Retinal pigment epithelial cell (primary cell): Measurements from ENCODE around the gene BMPR1B.
A peak's percentile ranks its signal among the peaks of the same experiment; 100 is the strongest.

Experiments
- DNase-seq: peaks from one replicate; pipeline ENCODE4 v3.0.0-alpha.2; 2010; ENCODE audit warnings: low read depth
- H3K4me3 ChIP-seq: 2 replicates; pipeline ENCODE4 v1.5.1; 2011; ENCODE audit warnings: mild to moderate bottlenecking, low read length, control low read depth, moderate library complexity
- CTCF ChIP-seq: conservative IDR thresholded peaks from 2 replicates; pipeline ENCODE4 v1.5.1; 2011; ENCODE audit warnings: low read depth, low read length, control low read depth, inconsistent platforms

BMPR1B gene

GRCh38 chr4:95000076-95000648, 242.4 kb downstream of the BMPR1B start:
- no peak overlapping the region for H3K4me3 ChIP-seq
- TF ChIP-seq CTCF, result no peak
- DNase-seq, result no peak

GRCh38 chr4:95004912-95005311, 247.2 kb downstream of the BMPR1B start:
- no peak for TF ChIP-seq CTCF

GRCh38 chr4:95007998-95008397, 250.2 kb downstream of the BMPR1B start:
- no peak for TF ChIP-seq CTCF
- no peak for DNase-seq

More at GRCh38 chr4:95004912-95005311, 247.2 kb downstream of the BMPR1B start:
- no peak for DNase-seq
- no peak overlapping the region for H3K4me3 ChIP-seq

GRCh38 chr4:95013236-95013635, 255.5 kb downstream of the BMPR1B start:
- TF ChIP-seq CTCF, result no peak
- H3K4me3 ChIP-seq, result no peak overlapping the region
- DNase-seq, result no peak

More at GRCh38 chr4:95007998-95008397, 250.2 kb downstream of the BMPR1B start:
- H3K4me3 ChIP-seq, result no peak overlapping the region

GRCh38 chr4:95014068-95014467, 256.3 kb downstream of the BMPR1B start:
- no peak for TF ChIP-seq CTCF
- no peak for DNase-seq

GRCh38 chr4:95017305-95018064, 259.7 kb downstream of the BMPR1B start:
- no peak for DNase-seq
- TF ChIP-seq CTCF, result no peak
- no peak overlapping the region for H3K4me3 ChIP-seq

More at GRCh38 chr4:95014068-95014467, 256.3 kb downstream of the BMPR1B start:
- H3K4me3 ChIP-seq, result no peak overlapping the region

GRCh38 chr4:95018785-95019184, 261.0 kb downstream of the BMPR1B start:
- H3K4me3 ChIP-seq, result no peak overlapping the region
- TF ChIP-seq CTCF, result no peak
- DNase-seq, result peak; percentile 66
